22Rv1 (cell line): ENCODE results near the gene UBR4.

Source experiments
- ZFX ChIP-seq: fragments of 450-650 bp; IDR thresholded peaks from 2 replicates; pipeline ENCODE4 v1.6.1; 2017; ENCODE audit warnings: antibody characterized with exemption, borderline replicate concordance
- TF ChIP-seq, protein P1 (sequence below): fragments of 450-650 bp; IDR thresholded peaks from 2 replicates; pipeline ENCODE4 v1.5.1; 2017; ENCODE audit warnings: mild to moderate bottlenecking

DNA sequence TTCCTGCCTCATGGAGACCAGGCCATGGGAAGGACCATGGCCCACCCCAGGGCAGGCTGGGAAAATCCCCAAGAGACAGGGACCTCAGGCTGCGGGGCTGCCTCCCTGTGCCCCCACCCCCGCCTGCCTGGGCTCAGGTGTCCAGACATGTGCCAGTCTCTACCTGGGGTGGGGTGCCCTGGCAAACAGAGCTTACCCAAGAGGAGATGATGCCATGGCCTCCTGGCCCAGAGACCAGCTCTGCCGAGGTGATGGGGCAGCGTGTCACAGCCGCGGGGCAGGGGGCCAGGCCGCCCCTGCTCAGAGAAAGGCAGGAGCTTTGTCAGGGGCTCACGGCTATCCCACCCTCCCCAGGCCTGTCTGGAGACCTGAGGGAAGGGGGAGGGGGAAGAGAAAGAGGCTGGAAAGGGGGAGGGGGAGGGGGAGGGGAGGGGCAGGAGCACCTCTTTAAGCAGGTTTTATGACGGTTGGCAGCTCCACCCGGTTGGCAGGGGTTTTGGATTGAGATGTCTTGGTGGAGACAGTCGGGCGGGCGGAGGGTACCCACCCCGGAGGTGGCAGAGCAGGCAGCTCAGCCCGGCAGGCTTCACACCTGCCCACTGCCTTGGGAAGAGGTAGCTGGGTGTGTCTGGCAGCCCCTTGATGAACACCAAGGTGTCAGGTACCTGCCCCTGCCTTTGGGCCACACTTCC is 152.1 kb downstream of the UBR4 start:
- TF ChIP-seq, protein P1, sequence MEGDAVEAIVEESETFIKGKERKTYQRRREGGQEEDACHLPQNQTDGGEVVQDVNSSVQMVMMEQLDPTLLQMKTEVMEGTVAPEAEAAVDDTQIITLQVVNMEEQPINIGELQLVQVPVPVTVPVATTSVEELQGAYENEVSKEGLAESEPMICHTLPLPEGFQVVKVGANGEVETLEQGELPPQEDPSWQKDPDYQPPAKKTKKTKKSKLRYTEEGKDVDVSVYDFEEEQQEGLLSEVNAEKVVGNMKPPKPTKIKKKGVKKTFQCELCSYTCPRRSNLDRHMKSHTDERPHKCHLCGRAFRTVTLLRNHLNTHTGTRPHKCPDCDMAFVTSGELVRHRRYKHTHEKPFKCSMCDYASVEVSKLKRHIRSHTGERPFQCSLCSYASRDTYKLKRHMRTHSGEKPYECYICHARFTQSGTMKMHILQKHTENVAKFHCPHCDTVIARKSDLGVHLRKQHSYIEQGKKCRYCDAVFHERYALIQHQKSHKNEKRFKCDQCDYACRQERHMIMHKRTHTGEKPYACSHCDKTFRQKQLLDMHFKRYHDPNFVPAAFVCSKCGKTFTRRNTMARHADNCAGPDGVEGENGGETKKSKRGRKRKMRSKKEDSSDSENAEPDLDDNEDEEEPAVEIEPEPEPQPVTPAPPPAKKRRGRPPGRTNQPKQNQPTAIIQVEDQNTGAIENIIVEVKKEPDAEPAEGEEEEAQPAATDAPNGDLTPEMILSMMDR: no peak
- no peak for TF ChIP-seq ZFX
